NCI-H146 (cell line): ENCODE data around the gene FLT3LG.

Source experiments
- DNase-seq: peaks from one replicate; lab custom pipeline; 2025; lab: John Stamatoyannopoulos, UW

Gene FLT3LG

GRCh38 chr19:49473868-49474541 is at the start of gene FLT3LG:
Gene FLT3LG, plus strand, starts transcription at chr19:49474215. Its CDS starts 425 bp downstream, at chr19:49474640.
- peak; percentile 48 for DNase-seq

- DNase-seq: no peak
Measured at GRCh38 chr19:49425178-49425577, 48.8 kb upstream of the FLT3LG start, which contains the start of gene GFY. Gene GFY, plus strand, starts transcription at chr19:49425388. Its CDS starts 1,043 bp downstream, at chr19:49426431.

- DNase-seq: peak; percentile 65
Measured at GRCh38 chr19:49425922-49426592, 48.0 kb upstream of the FLT3LG start.

GRCh38 chr19:49427339-49427738 is 46.7 kb upstream of the FLT3LG start:
- no peak for DNase-seq

GRCh38 chr19:49427855-49428546 is 46.0 kb upstream of the FLT3LG start:
- peak; percentile 70 for DNase-seq

- DNase-seq: no peak
Measured at GRCh38 chr19:49428547-49429451, 45.2 kb upstream of the FLT3LG start.

- DNase-seq: no peak
Measured at GRCh38 chr19:49430172-49430677, 43.8 kb upstream of the FLT3LG start.

GRCh38 chr19:49430678-49431329 is 43.2 kb upstream of the FLT3LG start:
- peak; percentile 26 for DNase-seq

- no peak for DNase-seq
Measured at GRCh38 chr19:49431330-49431749, 42.7 kb upstream of the FLT3LG start.

GRCh38 chr19:49432141-49433073 is 41.6 kb upstream of the FLT3LG start:
- DNase-seq: peak; percentile 78

GRCh38 chr19:49433240-49433901 is 40.6 kb upstream of the FLT3LG start:
- no peak for DNase-seq

- peak; percentile 23 for DNase-seq
Measured at GRCh38 chr19:49434907-49435583, 39.0 kb upstream of the FLT3LG start.

GRCh38 chr19:49435670-49436069 is 38.3 kb upstream of the FLT3LG start:
- DNase-seq: no peak

- peak; percentile 62 for DNase-seq
Measured at GRCh38 chr19:49436381-49437017, 37.5 kb upstream of the FLT3LG start.

GRCh38 chr19:49437231-49437630 is 36.8 kb upstream of the FLT3LG start:
- no peak for DNase-seq

- DNase-seq: no peak
Measured at GRCh38 chr19:49438261-49438660, 35.8 kb upstream of the FLT3LG start.

- no peak for DNase-seq
Measured at GRCh38 chr19:49439836-49440235, 34.2 kb upstream of the FLT3LG start.
